Left lung (tissue), 10 donors: ENCODE data around the gene COIL. TPM values are rescaled to one million over a fixed set of nuclear protein-coding genes. Genes with fewer than 3 reads are reported as not detected.

Experiments
- ATAC-seq: fragments of 200-7000 bp; cut with Tn5 transposase; one replicate; pipeline ENCODE4 v1.9.1; 2020; ENCODE audit warnings: moderate library complexity
- DNase-seq, 4 donors: peaks; one replicate each; pipeline ENCODE4 v3.0.0-alpha.2; 2013 to 2020
- H3K27ac ChIP-seq, 2 donors: fragments of 200-600 bp; sonication (generic) in 1 of 2; one replicate each; pipeline versions ENCODE4 v1.5.0 to v1.8.0; 2020 to 2021
- H3K27me3 ChIP-seq, 2 donors: fragments of 200-600 bp; sonication (generic) in 1 of 2; one replicate each; pipeline versions ENCODE4 v1.5.0 to v1.8.0; 2020 to 2021
- H3K36me3 ChIP-seq, 2 donors: fragments of 200-600 bp; sonication (generic) in 1 of 2; one replicate each; pipeline versions ENCODE4 v1.5.0 to v1.8.0; 2020 to 2021
- H3K4me1 ChIP-seq, 2 donors: fragments of 200-600 bp; one replicate each; pipeline ENCODE4 v1.8.0; 2021
- H3K4me3 ChIP-seq, 2 donors: fragments of 200-600 bp; sonication (generic) in 1 of 2; one replicate each; pipeline versions ENCODE4 v1.5.0 to v1.8.0; 2020 to 2021; ENCODE audit warnings: mild to moderate bottlenecking in 1 of 2
- H3K9me3 ChIP-seq, 2 donors: fragments of 200-600 bp; sonication (generic) in 1 of 2; one replicate each; pipeline versions ENCODE4 v1.5.0 to v1.8.0; 2020 to 2021
- intact Hi-C, 2 donors: fragments of 100-400 bp; cut with DNase I; formaldehyde crosslinking; loops; one replicate each; pipeline versions ENCODE4 v1.11.2 to v1.14.2; 2022
- polyA plus RNA-seq, 6 donors: library from polyadenylated mRNA; unstranded; fragments of 120-200 nt; gene quantifications; one replicate each; pipeline ENCODE4 v1.2.1, GENCODE V29; 2013; ENCODE audit not compliant: insufficient read length in 6 of 6
- total RNA-seq, 2 donors: library from RNA; stranded (reverse); fragmentation: NEBNext Ultra II Directional; extraction: Animal tissue kit (Norgen Biotek cat#: 25700); gene quantifications; one replicate each; pipeline ENCODE4 v1.2.1, GENCODE V29; 2021
- TF ChIP-seq, protein P1 (sequence below), 2 donors: fragments of 200-600 bp; sonication (generic) in 1 of 2; IDR thresholded peaks; one replicate each; pipeline versions ENCODE4 v1.5.0 to v1.8.0; 2021; ENCODE audit warnings: antibody characterized with exemption in 2 of 2
- donor health status: DM: no; HTN: yes; CAD: no.
- donor health status: DM: no; HTN: no; CAD: no.

Gene COIL
- total and polyA plus RNA-seq, 8 donors, result 10.9 to 33.8 (median 29.7) TPM

GRCh38 chr17:56995766-56996165 is 34.9 kb upstream of the COIL start:
- H3K36me3 ChIP-seq, result peaks cover 0 to 92% of the 10 kb centered on the region in 2 donors
- ATAC-seq (no peak), DNase-seq (no peak)
- TF ChIP-seq, protein P1, sequence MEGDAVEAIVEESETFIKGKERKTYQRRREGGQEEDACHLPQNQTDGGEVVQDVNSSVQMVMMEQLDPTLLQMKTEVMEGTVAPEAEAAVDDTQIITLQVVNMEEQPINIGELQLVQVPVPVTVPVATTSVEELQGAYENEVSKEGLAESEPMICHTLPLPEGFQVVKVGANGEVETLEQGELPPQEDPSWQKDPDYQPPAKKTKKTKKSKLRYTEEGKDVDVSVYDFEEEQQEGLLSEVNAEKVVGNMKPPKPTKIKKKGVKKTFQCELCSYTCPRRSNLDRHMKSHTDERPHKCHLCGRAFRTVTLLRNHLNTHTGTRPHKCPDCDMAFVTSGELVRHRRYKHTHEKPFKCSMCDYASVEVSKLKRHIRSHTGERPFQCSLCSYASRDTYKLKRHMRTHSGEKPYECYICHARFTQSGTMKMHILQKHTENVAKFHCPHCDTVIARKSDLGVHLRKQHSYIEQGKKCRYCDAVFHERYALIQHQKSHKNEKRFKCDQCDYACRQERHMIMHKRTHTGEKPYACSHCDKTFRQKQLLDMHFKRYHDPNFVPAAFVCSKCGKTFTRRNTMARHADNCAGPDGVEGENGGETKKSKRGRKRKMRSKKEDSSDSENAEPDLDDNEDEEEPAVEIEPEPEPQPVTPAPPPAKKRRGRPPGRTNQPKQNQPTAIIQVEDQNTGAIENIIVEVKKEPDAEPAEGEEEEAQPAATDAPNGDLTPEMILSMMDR (IDR thresholded peaks at IDR 0.05), result no peak
- no peak overlapping the region for H3K4me3 ChIP-seq
- intact Hi-C loops, result no loop called here
- no peaks in the 10 kb centered on the region for H3K27me3 ChIP-seq
- no peak overlapping the region for H3K27ac ChIP-seq
- no peaks in the 10 kb centered on the region for H3K9me3 ChIP-seq
- H3K4me1 ChIP-seq, result no peaks in the 10 kb centered on the region

DNA sequence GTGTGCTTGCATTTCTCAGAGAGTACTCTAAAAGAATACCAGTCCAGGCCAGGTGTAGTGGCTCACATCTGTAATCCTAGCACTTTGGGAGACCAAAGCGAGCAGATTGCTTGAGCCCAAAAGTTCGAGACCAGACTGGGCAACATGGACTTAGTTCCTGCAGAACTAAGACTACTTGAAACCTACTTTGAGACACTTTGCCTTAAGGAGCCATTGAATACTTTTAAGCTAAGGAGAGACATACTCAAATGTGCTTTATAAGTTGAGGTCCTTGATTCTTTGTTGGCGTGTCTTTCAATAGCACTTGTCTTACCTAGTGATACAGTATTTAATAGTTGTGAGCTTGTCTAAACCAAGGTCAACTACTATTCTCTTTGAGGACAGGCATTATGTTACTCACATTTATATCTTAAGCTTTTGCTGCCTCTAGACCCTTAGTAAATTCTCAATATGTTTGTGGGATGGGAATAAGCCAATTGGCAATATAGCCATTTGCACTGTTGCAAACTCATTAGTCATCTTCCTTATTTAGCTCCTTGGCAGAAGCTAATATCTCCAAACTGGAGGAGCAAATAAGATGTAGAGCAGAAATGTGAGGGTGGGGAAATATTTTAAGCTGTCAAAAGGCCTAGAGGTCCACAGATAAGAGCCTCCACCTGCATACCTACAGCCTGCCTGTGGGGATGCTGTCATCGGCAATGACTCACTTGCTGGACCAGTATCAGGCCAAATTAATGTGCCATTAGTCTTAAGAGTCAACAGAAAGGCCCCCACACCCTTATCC is 33.4 kb upstream of the COIL start:
- Histone ChIP-seq H3K9me3 (no peaks in the 10 kb centered on the region), H3K4me1 (no peaks in the 10 kb centered on the region), H3K27me3 (no peaks in the 10 kb centered on the region), H3K4me3 (no peak overlapping the region), H3K27ac (no peak overlapping the region), H3K36me3 (peaks cover 0 to 100% of the 10 kb centered on the region in 2 donors)
- no peak for DNase-seq
- TF ChIP-seq, protein P1 (IDR thresholded peaks at IDR 0.05), result no peak
- intact Hi-C loops, result no loop called here
- peak; percentile 88 for ATAC-seq

GRCh38 chr17:56992364-56992763 is 31.5 kb upstream of the COIL start:
- Histone ChIP-seq H3K4me3 (no peak overlapping the region), H3K27ac (no peak overlapping the region), H3K27me3 (no peaks in the 10 kb centered on the region), H3K9me3 (no peaks in the 10 kb centered on the region), H3K36me3 (peaks cover 0 to 99% of the 10 kb centered on the region in 2 donors), H3K4me1 (no peaks in the 10 kb centered on the region)
- intact Hi-C loops, result no loop called here
- ATAC-seq, result no peak
- TF ChIP-seq, protein P1 (IDR thresholded peaks at IDR 0.05), result no peak
- DNase-seq, result no peak

DNA sequence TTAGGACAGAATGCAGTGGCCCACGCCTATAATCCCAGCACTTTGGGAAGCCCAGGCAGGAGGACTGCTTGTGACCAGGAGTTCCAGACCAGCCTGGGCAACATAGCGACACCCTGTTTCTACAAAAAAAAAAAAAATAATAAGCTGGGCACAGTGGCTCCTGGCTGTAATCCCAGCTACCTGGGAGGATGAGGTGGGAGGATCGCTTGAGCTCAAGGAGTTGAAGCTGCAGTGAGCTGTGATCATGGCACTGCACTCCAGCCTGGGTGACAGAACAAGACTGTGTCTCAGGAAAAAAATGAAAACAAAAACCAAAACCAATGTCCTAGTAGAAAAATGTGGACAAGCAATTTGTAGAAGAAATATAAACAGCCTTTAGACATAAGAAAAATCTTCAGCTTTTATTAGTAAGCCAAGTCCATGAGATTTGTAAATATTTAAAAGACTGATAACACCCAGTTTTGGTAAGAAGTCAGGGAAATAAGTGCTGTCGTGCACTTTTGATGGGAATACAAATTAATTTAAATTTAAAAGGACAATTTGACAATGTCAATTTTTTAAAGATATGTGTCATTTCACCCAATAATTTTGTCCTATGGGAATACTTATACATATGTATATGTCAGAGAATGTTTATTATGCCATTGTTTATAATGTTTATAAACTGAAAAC is 28.2 kb upstream of the COIL start:
- DNase-seq, result no peak
- no peaks in the 10 kb centered on the region for H3K9me3 ChIP-seq
- no peak overlapping the region for H3K4me3 ChIP-seq
- no peak overlapping the region for H3K27ac ChIP-seq
- ATAC-seq, result no peak
- H3K27me3 ChIP-seq, result no peaks in the 10 kb centered on the region
- intact Hi-C loops, result no loop called here
- TF ChIP-seq, protein P1 (IDR thresholded peaks at IDR 0.05), result no peak
- H3K36me3 ChIP-seq, result peaks cover 0 to 95% of the 10 kb centered on the region in 2 donors
- peaks cover 0 to 25% of the 10 kb centered on the region in 2 donors for H3K4me1 ChIP-seq

- Histone ChIP-seq H3K27ac (no peak overlapping the region), H3K36me3 (peaks cover 0 to 87% of the 10 kb centered on the region in 2 donors), H3K27me3 (no peaks in the 10 kb centered on the region), H3K4me3 (no peak overlapping the region), H3K4me1 (peaks cover 0 to 42% of the 10 kb centered on the region in 2 donors), H3K9me3 (no peaks in the 10 kb centered on the region)
- DNase-seq (no peak), ATAC-seq (no peak)
- intact Hi-C loops, result no loop called here
- TF ChIP-seq, protein P1 (IDR thresholded peaks at IDR 0.05), result no peak
These were observed 26.5 kb upstream of the COIL start for GRCh38 chr17:56987283-56987834.
